Measurements from ENCODE around the gene BEND6. TPM values are rescaled to one million over a fixed set of nuclear protein-coding genes. Genes with fewer than 3 reads are reported as not detected.
"Not testable (repeated sequence)": the region's sequence is repeated elsewhere in the genome, so short reads cannot be mapped to it uniquely, and the experiment has no call there.

BEND6 gene
- total RNA-seq, 1 donor from 2014 or later, result 0.38 TPM

DNA sequence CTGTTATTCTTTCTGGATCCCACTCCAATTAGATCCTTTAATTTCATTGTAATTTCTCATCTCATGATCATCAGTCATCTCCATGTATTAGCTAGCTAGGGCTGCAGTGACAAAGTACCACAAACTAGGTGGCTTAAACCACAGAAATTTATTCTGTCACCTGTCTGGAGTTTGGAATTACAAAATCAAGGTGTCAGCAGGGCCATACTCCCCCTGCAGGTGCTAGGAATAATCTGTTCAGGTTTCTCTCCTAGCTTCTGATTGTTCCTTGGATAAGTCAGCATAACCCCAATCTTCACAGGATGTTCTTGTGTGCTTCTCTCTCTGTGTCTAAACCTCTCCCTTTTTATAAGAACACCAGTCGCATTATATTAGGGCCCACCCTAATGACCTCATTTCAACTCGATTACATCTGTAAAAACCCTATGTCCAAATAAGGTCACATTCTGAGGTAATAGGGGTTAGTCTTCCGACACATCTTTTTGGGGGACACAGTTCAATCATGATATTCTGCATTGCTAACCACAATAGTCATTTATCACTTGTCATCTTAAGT lies 40.5 kb downstream of the BEND6 start:
- Histone ChIP-seq H3K36me3 (no peaks in the 10 kb centered on the region), H3K4me3 (no peak overlapping the region), H3K27ac (replicated peaks) (no peak overlapping the region), H3K9me3 (replicated peaks) (peaks cover 17% of the 10 kb centered on the region), H3K4me1 (no peaks in the 10 kb centered on the region), H3K27me3 (ENCODE audit: low read depth) (peaks cover 17% of the 10 kb centered on the region)
- no peak for DNase-seq
- TF ChIP-seq, protein P1, sequence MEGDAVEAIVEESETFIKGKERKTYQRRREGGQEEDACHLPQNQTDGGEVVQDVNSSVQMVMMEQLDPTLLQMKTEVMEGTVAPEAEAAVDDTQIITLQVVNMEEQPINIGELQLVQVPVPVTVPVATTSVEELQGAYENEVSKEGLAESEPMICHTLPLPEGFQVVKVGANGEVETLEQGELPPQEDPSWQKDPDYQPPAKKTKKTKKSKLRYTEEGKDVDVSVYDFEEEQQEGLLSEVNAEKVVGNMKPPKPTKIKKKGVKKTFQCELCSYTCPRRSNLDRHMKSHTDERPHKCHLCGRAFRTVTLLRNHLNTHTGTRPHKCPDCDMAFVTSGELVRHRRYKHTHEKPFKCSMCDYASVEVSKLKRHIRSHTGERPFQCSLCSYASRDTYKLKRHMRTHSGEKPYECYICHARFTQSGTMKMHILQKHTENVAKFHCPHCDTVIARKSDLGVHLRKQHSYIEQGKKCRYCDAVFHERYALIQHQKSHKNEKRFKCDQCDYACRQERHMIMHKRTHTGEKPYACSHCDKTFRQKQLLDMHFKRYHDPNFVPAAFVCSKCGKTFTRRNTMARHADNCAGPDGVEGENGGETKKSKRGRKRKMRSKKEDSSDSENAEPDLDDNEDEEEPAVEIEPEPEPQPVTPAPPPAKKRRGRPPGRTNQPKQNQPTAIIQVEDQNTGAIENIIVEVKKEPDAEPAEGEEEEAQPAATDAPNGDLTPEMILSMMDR (IDR thresholded peaks at IDR 0.05; ENCODE audit: borderline replicate concordance), result no peak
- intact Hi-C loops (cut with micrococcal nuclease), result no loop called here

DNA sequence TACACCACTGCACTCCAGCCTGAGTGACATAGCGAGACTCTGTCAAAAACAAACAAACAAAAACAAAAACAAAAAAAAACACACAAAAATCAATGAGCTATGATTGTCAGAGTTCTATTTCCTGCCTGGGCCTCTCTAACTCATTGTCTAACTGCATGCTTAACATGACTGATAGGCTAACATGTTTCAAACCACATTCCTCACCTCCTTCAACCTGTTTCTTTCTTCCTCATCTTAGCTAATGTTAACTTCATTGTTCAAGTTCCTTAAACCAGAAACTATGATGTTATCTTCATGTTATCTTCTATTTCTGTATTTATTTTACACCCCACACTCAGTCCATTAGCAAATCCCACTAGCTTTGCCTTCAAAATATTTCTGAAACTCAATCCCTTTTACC lies 41.5 kb downstream of the BEND6 start:
- TF ChIP-seq, protein P1 (IDR thresholded peaks at IDR 0.05; ENCODE audit: borderline replicate concordance), result no peak
- DNase-seq, result no peak
- Histone ChIP-seq H3K27me3 (ENCODE audit: low read depth) (peaks cover 12% of the 10 kb centered on the region), H3K4me3 (no peak overlapping the region), H3K9me3 (replicated peaks) (peaks cover 17% of the 10 kb centered on the region), H3K4me1 (no peaks in the 10 kb centered on the region), H3K36me3 (no peaks in the 10 kb centered on the region), H3K27ac (replicated peaks) (no peak overlapping the region)
- intact Hi-C loops (cut with micrococcal nuclease), result no loop called here

DNA sequence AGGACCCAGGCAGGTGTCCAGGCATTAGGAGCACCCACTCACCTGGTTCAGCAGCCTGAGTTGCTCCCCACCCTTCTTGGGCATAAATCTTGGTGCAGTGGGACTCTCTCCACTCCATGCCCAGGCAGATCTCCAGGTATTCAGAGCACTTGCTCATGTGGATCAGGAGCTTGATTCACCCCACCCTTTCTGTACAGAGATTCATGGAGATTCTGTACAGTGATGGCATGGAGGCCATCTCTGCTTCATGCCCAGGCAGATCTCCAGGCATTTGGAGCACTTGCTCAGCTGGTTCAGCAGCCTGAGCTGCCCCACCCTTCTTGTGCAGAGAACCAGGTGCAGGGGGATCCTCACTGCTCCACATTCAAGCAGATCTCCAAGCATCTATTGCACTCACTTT lies 44.1 kb downstream of the BEND6 start:
- no peak overlapping the region for H3K4me3 ChIP-seq

DNA sequence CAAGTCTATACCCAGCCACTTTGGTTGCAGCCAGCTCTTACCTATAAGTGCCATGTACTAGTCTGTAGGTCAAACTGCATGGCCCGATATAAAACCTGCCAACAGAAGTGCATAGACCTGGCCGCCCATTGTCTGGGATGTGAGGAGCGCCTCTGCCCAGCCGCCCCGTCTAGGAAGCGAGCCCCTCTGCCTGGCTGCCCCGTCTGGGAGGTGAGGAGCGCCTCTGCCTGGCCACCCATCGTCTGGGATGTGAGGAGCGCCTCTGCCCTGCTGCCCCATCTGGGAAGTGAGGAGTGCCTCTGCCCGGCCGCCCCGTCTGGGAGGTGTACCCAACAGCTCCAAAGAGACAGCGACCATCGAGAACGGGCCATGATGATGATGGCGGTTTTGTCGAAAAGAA lies 44.8 kb downstream of the BEND6 start:
- DNase-seq; H3K36me3 ChIP-seq; H3K27me3 ChIP-seq (ENCODE audit: low read depth); intact Hi-C loops (cut with micrococcal nuclease); H3K4me1 ChIP-seq; H3K4me3 ChIP-seq; H3K27ac ChIP-seq (replicated peaks): not testable (repeated sequence)
- H3K9me3 ChIP-seq (replicated peaks), result peaks cover 17% of the 10 kb centered on the region

More for the DNA sequence above, 44.1 kb downstream of the BEND6 start:
- intact Hi-C loops (cut with micrococcal nuclease), result no loop called here
- Histone ChIP-seq H3K36me3 (no peaks in the 10 kb centered on the region), H3K9me3 (replicated peaks) (peaks cover 17% of the 10 kb centered on the region), H3K27me3 (ENCODE audit: low read depth) (peaks cover 5% of the 10 kb centered on the region), H3K27ac (replicated peaks) (no peak overlapping the region), H3K4me1 (no peaks in the 10 kb centered on the region)
- DNase-seq, result no peak
- TF ChIP-seq, protein P1 (IDR thresholded peaks at IDR 0.05; ENCODE audit: borderline replicate concordance), result no peak

DNA sequence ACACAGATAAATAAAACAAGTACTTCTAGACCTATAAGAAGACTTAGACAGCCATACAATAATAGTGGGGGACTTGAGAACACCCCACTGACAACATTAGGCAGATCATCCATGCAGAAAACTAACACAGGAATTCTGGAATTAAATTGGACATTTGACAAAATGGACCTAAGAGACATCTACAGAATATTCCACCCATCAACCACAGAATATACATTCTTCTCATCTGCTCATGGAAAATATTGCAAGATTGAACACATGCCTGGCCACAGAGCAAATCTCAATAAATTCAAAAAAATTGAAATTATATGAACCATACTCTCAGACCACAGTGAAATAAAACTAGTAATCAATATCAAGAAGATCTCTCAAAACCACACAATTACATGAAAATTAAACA lies 47.3 kb downstream of the BEND6 start:
- TF ChIP-seq, protein P1 (IDR thresholded peaks at IDR 0.05; ENCODE audit: borderline replicate concordance), result no peak
- Histone ChIP-seq H3K27ac (replicated peaks) (no peak overlapping the region), H3K27me3 (ENCODE audit: low read depth) (peaks cover 5% of the 10 kb centered on the region), H3K9me3 (replicated peaks) (peaks cover 17% of the 10 kb centered on the region), H3K4me1 (no peaks in the 10 kb centered on the region), H3K36me3 (no peaks in the 10 kb centered on the region), H3K4me3 (no peak overlapping the region)
- intact Hi-C loops (cut with micrococcal nuclease), result no loop called here
- DNase-seq, result no peak

DNA sequence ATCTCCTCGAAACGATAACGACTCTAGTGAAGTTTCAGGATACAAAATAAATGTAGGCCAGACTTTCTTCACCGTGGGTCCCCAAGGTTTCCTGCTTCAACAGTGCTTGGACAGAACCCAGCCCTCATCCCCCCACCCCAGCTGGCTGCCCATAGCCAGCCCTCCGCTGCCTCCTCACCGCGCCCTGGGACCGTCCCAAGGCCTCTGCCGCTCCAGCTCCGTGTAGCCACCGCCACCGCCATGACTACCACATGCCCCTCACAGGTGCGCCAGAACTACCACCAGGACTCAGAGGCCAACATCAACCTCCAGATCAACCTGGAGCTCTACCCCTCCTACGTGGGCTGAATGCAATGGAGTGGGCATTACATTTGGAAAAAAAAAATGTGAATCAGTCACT lies 49.4 kb downstream of the BEND6 start:
- TF ChIP-seq, protein P1 (IDR thresholded peaks at IDR 0.05; ENCODE audit: borderline replicate concordance), result no peak
- H3K36me3 ChIP-seq, result no peaks in the 10 kb centered on the region
- peaks cover 1% of the 10 kb centered on the region for H3K9me3 ChIP-seq (replicated peaks)
- no peak for DNase-seq
- H3K4me1 ChIP-seq, result no peaks in the 10 kb centered on the region
- H3K27ac ChIP-seq (replicated peaks), result no peak overlapping the region
- peaks cover under 1% of the 10 kb centered on the region for H3K27me3 ChIP-seq (ENCODE audit: low read depth)
- intact Hi-C loops (cut with micrococcal nuclease), result no loop called here
- H3K4me3 ChIP-seq, result no peak overlapping the region
